Aorta (tissue), 5 donors: ENCODE measurements around the gene FHIP1A. TPM values are rescaled to one million over a fixed set of nuclear protein-coding genes. Genes with fewer than 3 reads are reported as not detected.
"Not testable (repeated sequence)": the region's sequence is repeated elsewhere in the genome, so short reads cannot be mapped to it uniquely, and the experiment has no call there.

Experiments used
- ATAC-seq: fragments of 200-7000 bp; cut with Tn5 transposase; one replicate; pipeline ENCODE4 v1.9.1; 2022; ENCODE audit warnings: moderate library complexity; ENCODE audit not compliant: low FRiP score
- DNase-seq, 2 donors: peaks; one replicate each; pipeline ENCODE4 v3.0.0-alpha.2; 2020
- H3K27ac ChIP-seq, 2 donors: one replicate each; pipeline ENCODE4 v1.5.1; 2013; ENCODE audit warnings: low read length in 2 of 2, mild to moderate bottlenecking in 2 of 2, moderate library complexity in 2 of 2, control low read depth in 1 of 2, inconsistent platforms in 1 of 2, low read depth in 1 of 2
- H3K27me3 ChIP-seq, 2 donors: one replicate each; pipeline ENCODE4 v1.6.1; 2013; ENCODE audit warnings: control low read depth in 1 of 2, low read length in 1 of 2, mild to moderate bottlenecking in 1 of 2, moderate library complexity in 1 of 2; ENCODE audit not compliant: insufficient read depth in 2 of 2, control insufficient read depth in 1 of 2
- H3K36me3 ChIP-seq, 2 donors: one replicate each; pipeline ENCODE4 v1.6.1; 2013; ENCODE audit warnings: control low read depth in 1 of 2, low read length in 1 of 2, mild to moderate bottlenecking in 1 of 2; ENCODE audit not compliant: insufficient read depth in 2 of 2, control insufficient read depth in 1 of 2
- H3K4me1 ChIP-seq, 2 donors: one replicate each; pipeline ENCODE4 v1.6.1; 2013; ENCODE audit warnings: low read length in 2 of 2, control low read depth in 1 of 2, mild to moderate bottlenecking in 1 of 2, moderate library complexity in 1 of 2; ENCODE audit not compliant: insufficient read depth in 2 of 2, control insufficient read depth in 1 of 2
- H3K4me3 ChIP-seq, 2 donors: one replicate each; pipeline ENCODE4 v1.5.1; 2013; ENCODE audit warnings: low read length in 2 of 2, control low read depth in 1 of 2, mild to moderate bottlenecking in 1 of 2
- H3K9me3 ChIP-seq: one replicate; pipeline ENCODE4 v1.6.1; 2013; ENCODE audit warnings: mild to moderate bottlenecking, low read length; ENCODE audit not compliant: control insufficient read depth
- WGBS, 2 donors: extraction: QIAGEN DNeasy Blood & Tissue Kit; methylation state at CpG; one replicate each; pipeline ENCODE4 v1.1.7; 2013; 5-methylcytosine and 5-hydroxymethylcytosine counted together
- intact Hi-C, 2 donors: fragments of 100-400 bp; cut with DNase I; formaldehyde crosslinking; loops; one replicate each; pipeline versions ENCODE4 v1.14.2 to v1.15.0; 2022
- polyA plus RNA-seq, 2 donors: library from polyadenylated mRNA; stranded (reverse); fragments of 200-250 nt; gene quantifications; one replicate each; pipeline ENCODE4 v1.2.3, GENCODE V29; 2013
- total RNA-seq, 2 donors: library from RNA; stranded (reverse); fragmentation: NEBNext Ultra II Directional; extraction: Animal tissue kit (Norgen Biotek cat#: 25700); gene quantifications; one replicate each; pipeline ENCODE4 v1.2.1, GENCODE V29; 2021
- donor health status: healthy with polysubstance abuse.
- donor health status: Bipolar disorder and iron deficiency.
- donor health status: DM: no; HTN: no; CAD: no.
- donor health status: DM: no; HTN: no; CAD: no.
- donor health status: DM: yes; HTN: yes; CAD: no.

Gene FHIP1A
- total and polyA plus RNA-seq, 4 donors, result 0.88 to 6.2 (median 2.8) TPM; not detected in 1

DNA sequence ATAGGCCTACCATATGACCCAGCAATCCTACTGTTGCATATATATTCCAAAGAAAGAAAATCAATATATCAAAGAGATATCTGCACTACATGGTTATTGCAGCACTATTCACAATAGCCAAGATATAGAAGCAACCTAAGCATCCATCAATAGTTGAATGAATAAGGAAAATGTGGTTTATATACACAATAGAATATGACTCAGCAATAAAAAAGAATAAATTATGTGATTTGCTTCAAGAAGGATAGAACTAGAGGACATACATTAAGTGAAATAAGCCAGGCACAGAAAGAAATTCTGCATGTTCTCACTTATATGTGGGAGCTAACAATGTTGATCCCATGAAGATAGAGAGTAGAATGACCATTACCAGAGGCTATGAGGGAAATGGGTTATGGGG, 13.1 kb upstream of the FHIP1A start:
- Histone ChIP-seq H3K27me3 (no peaks in the 10 kb centered on the region), H3K9me3 (no peaks in the 10 kb centered on the region), H3K4me3 (no peak overlapping the region), H3K4me1 (no peaks in the 10 kb centered on the region), H3K36me3 (no peaks in the 10 kb centered on the region), H3K27ac (no peak overlapping the region)
- DNase-seq, result no peak
- intact Hi-C loops, result no loop called here
- no peak for ATAC-seq

GRCh38 chr4:151400343-151400742, 8.6 kb upstream of the FHIP1A start:
- no peak overlapping the region for H3K27ac ChIP-seq
- H3K9me3 ChIP-seq, result no peaks in the 10 kb centered on the region
- no peak for ATAC-seq
- WGBS, 2 donors, result 92 to 94% methylated on average over 3 of the region's 3 CpGs
- H3K4me1 ChIP-seq, result no peaks in the 10 kb centered on the region
- H3K27me3 ChIP-seq, result no peaks in the 10 kb centered on the region
- no peak overlapping the region for H3K4me3 ChIP-seq
- H3K36me3 ChIP-seq, result no peaks in the 10 kb centered on the region
- no peak for DNase-seq
- intact Hi-C loops, result no loop called here

GRCh38 chr4:151401739-151402138, 7.2 kb upstream of the FHIP1A start:
- Histone ChIP-seq H3K27me3 (no peaks in the 10 kb centered on the region), H3K36me3 (no peaks in the 10 kb centered on the region), H3K27ac (no peak overlapping the region), H3K4me1 (no peaks in the 10 kb centered on the region), H3K4me3 (no peak overlapping the region), H3K9me3 (no peaks in the 10 kb centered on the region)
- intact Hi-C loops, result no loop called here
- no peak for DNase-seq
- 88 to 91% methylated on average over 2 of the region's 2 CpGs for WGBS, 2 donors
- no peak for ATAC-seq

DNA sequence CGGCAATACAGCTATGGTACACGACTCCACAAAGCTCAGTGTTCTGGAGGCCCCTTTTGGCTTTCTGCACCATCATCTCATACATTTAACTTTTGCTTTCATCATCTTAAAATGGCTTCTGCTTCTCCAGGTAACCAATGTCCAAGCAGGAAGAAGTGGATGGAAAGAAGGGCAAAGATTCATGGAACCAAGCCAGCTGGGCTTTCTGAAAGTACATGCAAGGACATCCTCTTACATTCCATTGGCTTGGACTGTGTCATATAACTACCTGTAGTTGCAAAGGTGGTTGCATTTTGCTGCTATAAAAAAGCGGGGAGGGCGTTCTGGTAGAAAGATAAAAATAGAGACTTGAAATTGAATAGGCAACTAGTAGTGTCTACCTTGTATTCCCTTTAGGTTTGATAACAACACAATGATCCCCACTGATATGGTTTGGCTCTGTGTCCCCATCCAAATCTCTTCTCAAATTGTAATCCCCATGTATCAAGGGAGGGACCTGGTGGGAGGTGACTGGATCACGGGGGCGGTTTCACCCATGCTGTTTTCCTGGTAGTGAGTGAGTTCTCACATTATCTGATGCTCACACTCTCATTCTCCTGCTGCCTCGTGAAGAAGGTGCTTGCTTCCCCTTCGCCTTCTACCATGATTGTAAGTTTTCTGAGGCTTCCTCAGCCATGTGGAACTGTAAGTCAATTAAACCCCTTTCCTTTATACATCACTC, 6.7 kb upstream of the FHIP1A start:
- H3K9me3 ChIP-seq, result no peaks in the 10 kb centered on the region
- no peaks in the 10 kb centered on the region for H3K27me3 ChIP-seq
- WGBS, 2 donors, result 76% methylated on average over 8 of the region's 8 CpGs
- no peak overlapping the region for H3K27ac ChIP-seq
- ATAC-seq (no peak), DNase-seq (no peak)
- no peaks in the 10 kb centered on the region for H3K4me1 ChIP-seq
- H3K36me3 ChIP-seq, result no peaks in the 10 kb centered on the region
- intact Hi-C loops, result no loop called here
- no peak overlapping the region for H3K4me3 ChIP-seq

- Histone ChIP-seq H3K36me3 (no peaks in the 10 kb centered on the region), H3K4me3 (no peak overlapping the region), H3K9me3 (no peaks in the 10 kb centered on the region), H3K27me3 (no peaks in the 10 kb centered on the region), H3K27ac (no peak overlapping the region), H3K4me1 (no peaks in the 10 kb centered on the region)
- DNase-seq (no peak), ATAC-seq (no peak)
- WGBS, 2 donors, result 70% methylated on average over 1 of the region's 1 CpG
- intact Hi-C loops, result no loop called here
These were observed 5.3 kb upstream of the FHIP1A start for GRCh38 chr4:151403656-151404055.

- H3K27ac ChIP-seq, intact Hi-C loops, H3K36me3 ChIP-seq, H3K27me3 ChIP-seq, H3K9me3 ChIP-seq, H3K4me1 ChIP-seq, ATAC-seq, H3K4me3 ChIP-seq, DNase-seq: not testable (repeated sequence)
- 90% methylated on average over 7 of the region's 7 CpGs for WGBS, 2 donors
These were observed 4.2 kb upstream of the FHIP1A start for GRCh38 chr4:151404802-151405201.

DNA sequence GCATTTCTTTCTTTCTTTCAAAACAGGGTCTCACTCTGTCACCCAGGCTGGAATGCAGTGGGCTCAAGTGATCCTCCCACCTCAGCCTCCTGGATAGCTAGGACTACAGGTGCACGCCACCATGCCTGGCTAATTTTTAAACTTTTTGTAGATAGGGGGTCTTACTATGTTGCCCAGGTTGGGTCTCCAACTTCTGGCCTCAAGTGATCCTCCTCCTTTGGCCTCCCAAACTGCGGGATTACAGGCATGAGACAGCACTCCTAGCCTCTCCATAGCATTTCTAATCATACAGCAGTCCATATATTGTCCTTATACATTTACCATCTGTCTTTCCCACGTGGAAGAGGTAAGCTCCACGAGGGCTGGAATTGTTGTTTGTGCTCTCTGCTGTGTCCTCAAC, 2.0 kb upstream of the FHIP1A start:
- Histone ChIP-seq H3K27ac (no peak overlapping the region), H3K9me3 (no peaks in the 10 kb centered on the region), H3K4me3 (no peak overlapping the region), H3K36me3 (no peaks in the 10 kb centered on the region), H3K4me1 (no peaks in the 10 kb centered on the region), H3K27me3 (no peaks in the 10 kb centered on the region)
- ATAC-seq (no peak), DNase-seq (no peak)
- intact Hi-C loops, result no loop called here
- WGBS, 2 donors, result 96 to 98% methylated on average over 4 of the region's 4 CpGs

DNA sequence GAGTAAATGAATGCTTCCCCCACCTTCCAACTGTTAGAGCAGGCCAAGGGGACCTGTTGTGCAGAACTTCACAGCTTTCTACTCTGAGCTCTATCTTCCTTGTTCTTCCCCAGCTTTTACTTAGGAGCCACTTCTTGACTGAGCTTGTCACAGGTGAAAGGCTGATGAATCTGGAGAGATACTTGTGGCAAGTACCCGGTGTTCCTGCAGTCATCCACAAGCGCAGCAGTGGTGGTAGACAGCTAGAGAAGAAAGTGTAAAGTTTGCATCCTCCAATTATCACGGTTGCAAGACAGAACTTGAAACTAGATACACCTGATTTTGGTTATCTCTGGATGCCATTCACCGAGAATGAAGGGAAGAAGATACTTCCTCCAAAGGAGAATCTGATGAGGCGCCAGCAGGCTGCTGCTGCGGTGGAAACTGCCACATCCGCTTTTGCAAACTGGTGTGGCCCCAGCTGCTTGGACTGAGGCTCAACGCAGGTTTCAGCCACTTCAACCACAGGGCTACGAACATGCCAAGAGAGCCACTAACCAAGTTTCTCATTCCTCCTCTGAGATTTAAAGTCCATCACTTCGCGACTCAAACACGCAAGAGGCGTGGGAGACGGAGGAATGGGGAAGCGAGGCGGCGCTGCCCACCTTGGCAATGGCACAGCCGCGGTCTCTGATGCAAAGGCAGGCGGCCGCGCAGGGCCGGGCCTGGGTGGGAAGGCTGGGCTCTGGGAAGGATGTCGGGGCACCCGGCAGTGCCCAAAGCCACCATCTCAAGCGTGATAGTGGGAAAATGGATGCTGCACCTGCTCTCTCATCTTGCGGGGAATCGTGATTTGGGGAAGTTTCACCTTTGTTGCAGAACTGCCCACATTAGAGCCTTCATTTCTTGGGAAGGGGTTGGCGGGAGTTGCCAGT, 1.3 kb upstream of the FHIP1A start:
- Histone ChIP-seq H3K36me3 (no peaks in the 10 kb centered on the region), H3K27me3 (no peaks in the 10 kb centered on the region), H3K27ac (no peak overlapping the region), H3K4me3 (peak overlapping the region; percentile 11 to 93), H3K4me1 (no peaks in the 10 kb centered on the region), H3K9me3 (no peaks in the 10 kb centered on the region)
- DNase-seq (peak; percentile 74 to 80), ATAC-seq (peak; percentile 39)
- intact Hi-C loops, result no loop called here
- WGBS, 2 donors, result 30% methylated on average over 29 of the region's 29 CpGs

GRCh38 chr4:151408380-151408629, 671 bp upstream of the FHIP1A start:
- Histone ChIP-seq H3K9me3 (no peaks in the 10 kb centered on the region), H3K27ac (no peak overlapping the region), H3K4me1 (no peaks in the 10 kb centered on the region), H3K4me3 (peak overlapping the region; percentile 44 to 93), H3K36me3 (no peaks in the 10 kb centered on the region), H3K27me3 (no peaks in the 10 kb centered on the region)
- ATAC-seq (no peak), DNase-seq (no peak)
- intact Hi-C loops, result no loop called here
- WGBS, 2 donors, result 1 to 2% methylated on average over 8 of the region's 8 CpGs
